CD4-positive, alpha-beta T cell treated with Interleukin-6 for 4 hours (primary cell): ENCODE results near the gene SPINT1.
"Not testable (repeated sequence)": the region's sequence is repeated elsewhere in the genome, so short reads cannot be mapped to it uniquely, and the experiment has no call there.

Source experiments
- DNase-seq: peaks from one replicate; pipeline ENCODE4 v3.0.0-alpha.2; 2020; ENCODE audit warnings: mixed read lengths

Gene SPINT1

DNA sequence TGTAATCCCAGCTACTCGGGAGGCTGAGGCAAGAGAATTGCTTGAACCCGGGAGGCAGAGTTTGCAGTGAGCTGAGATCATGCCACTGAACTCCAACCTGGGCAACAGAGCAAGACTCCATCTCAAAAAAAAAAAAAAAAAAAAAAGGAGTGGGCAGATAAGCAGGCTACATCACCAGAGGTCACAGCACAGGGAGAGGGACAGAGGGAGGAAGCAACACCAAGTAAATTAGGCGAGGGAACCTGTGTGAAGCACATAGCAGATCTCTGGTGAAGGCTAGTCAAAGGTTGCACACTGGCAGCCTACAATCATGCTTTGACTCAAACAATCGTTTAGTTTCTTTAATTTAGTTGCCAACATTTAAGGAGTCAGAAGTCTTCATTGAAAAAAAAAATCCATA, 17.3 kb downstream of the SPINT1 start:
- DNase-seq: not testable (repeated sequence)

DNA sequence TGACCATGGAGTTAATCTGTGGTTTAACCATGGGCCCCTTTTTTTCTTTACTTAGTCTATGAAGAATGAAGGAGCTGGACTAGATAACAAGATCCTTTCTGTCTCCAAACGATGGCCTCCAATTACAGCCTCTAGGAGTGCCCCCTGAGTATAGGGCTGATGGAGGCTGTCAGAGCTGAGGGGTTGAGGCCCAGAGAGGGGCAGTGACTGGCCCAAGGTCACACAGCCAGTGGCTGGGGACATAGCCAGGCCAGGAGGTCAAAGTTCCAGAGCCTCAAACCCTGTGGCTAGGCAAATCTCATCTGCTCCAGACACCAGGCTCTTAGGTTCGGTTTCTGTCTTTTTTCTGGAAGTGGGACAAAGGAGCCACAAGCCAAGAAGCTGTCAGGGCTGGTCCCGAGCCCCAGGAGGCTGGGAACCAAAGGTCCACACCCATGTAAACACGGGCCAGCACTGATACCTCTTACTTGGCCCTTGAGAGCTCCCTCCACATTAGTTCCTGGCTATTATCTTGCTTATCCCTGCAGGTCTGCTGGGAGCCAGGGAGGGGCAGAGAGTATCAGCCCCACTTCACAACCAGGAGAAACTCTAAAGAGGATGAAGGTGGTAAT, 19.9 kb downstream of the SPINT1 start:
- DNase-seq: no peak

DNA sequence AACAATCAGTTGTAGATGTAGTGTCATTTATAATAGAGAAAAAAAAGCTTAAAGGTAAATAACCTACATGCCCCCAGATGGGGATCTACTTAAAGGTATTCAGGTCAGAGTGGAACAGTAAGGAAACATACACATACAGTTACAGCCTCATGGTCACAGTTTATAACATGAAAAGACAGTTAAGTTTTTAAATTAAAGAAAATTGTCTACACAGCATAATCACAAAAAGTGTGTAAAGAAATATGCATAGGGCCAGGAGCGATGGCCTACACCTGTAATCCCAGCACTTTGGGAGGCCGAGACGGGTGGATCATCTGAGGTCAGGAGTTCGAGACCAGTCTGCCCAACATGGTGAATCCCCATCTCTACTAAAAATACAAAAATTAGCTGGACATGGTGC, 23.4 kb downstream of the SPINT1 start:
- DNase-seq: no peak

DNA sequence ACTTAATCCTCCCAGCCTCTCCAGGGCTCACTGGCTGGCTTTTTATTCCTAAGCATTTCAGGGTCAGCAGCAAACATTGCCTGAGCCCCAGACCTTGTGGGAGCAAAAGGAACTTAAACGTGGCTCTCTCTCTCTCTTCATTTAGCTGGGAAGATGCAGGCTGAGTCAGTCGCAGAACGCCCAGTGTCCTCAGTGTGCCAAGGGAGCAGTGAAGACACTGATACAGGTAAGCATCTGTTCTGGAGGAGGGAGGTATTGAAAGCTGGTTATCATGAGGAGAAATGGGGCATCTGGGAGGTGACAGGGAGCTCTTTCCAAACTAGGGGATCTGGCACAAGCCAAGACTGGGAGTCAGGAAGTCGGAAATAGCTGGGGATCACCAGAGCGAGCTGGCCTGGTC, 25.8 kb downstream of the SPINT1 start:
- no peak for DNase-seq

DNA sequence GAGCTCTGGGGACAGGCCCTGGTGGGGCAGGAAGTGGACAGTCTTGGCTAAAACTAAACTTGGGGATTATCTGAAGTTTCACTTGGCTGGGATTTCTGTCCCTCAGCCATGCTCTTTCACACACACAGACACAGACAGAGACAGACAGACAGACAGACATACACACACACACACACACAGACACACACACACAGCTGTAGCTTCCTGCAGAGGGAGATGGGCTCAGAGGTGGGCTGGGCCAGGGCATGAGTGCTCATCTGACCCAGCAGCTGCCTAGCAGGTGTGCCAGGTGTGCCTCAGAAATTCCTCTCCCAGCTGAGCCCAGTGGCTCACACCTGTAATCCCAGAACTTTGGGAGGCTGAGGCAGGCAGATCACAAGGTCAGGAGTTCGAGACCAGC, 26.9 kb downstream of the SPINT1 start:
- DNase-seq: no peak

DNA sequence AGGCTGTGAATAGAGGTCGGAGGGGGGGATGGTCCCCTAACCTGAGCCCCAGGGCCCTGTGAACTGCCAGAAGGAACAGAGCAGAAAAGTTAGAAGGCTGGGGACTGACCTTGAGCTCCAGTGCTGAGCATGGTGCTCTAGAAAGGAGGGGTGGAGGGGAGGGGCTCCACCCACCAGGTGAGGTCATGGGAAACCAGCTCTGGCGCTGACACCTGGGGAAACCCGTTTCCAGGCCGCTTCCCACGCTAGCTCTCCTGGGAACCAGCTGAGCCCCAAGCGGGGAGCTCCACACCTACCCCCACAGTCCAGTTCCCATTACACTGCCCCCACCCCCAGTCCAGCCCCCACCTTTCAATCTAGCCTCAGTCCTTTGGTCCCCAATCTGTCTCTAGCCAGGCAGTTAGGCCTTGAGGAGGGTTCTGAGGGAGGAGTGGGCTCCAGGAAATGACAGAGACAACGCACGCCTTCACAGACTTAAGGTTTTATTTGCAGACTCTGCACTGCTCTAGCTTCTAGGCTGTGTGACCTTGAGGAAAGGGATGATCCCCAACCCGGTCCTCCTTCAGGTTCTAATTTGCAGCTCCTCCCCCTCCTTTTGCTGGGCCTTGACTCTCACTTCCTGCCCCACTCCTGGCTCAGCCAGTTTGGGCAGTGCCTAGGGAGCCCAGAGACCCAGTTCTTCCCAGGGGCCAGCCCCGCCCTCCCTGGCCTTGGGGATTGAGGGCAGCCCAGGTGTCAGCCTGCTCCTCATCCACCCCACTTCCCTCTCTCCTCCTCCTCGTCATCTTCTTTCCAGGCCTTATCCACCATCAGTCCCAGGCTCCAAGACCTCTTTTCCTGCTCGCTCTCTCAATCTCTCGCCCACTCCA, 28.1 kb downstream of the SPINT1 start:
- no peak for DNase-seq

DNA sequence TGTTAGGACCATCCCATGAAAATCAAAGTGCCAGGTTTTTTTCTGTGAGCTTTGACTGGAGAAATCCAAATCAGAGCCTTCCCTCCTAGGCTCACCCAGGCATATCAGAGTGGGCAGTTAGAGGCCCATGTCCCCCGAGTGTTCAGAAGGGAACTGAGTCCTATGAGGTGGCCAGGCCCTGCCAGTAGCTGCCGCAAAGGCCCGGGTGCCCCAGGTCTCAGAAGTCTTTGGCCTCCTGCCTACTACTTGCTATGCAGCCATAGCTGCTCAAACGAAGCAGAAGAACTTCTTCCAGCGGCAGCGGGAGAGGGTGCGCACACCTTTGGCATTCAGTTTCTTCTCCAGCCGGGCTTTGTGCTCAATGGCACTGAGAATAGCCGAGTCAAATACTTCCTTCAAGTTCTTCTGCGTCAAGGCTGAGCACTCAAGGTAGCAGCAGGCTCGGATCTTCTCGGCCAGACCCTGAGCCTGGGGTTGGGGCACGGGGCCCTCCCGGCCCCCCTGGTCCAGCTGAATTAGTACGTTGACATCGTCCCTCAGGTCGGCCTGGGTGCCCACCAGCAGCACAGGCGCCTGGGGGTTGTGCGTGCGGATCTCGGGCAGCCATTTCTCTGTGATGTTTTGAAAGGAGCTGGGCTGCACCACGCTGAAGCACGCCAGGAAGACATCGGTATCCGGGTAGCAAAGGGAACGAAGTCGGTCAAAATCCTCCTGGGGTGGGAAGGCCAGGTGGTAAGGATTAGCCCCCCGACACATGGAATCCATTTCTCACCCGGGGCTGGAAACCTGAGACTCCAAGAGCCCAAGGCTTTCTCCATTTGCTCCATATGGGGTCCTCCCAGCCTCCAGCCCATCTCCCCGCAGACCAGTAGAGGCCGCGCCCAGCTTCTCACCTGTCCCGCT, 29.2 kb downstream of the SPINT1 start:
- DNase-seq: no peak

DNA sequence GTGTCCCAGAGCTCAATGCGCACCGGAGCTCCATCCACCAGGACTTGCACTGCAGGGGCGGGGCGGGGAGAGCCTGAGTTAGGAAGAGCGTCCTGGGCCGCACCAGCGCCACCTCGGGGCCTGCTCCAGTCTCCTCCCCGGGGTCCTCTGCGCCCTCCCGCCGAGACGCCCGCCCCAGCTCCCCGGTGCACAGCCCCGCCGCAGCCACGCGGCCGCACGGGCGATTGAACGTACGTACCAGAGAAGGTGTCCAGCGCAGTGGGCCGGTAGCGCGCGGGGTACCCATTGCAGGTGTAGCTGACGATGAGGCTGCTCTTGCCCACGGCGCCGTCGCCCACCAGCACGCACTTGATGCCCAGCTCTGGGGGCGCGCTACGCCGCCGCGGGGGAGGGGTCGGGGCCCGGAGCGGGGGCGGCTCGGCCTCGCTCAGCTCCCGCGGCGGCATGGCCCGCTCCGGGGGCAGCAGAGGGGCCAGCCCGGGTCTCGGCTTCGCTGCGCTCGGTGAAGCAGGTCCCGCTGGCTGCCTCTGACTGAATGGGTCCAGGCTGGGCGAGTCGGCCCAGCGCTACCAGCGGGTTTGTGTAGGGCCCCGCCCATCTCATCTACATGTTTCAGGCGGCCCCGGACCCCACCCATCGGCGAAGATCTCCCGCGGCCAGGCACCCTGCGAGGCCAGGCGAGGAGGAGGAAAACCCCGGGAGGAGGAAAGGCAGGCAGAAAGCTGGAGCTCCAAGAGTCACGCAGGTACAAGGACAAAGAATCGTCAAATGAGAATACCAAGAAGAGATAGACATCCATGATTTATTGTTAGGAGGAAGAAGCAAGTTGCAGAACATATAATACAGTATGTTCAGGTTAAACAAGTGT, 30.1 kb downstream of the SPINT1 start, which contains the start of gene RHOV:
Gene RHOV (minus strand): TSS at position 541 of the 868 bp plus-strand sequence. CDS start 95 bp downstream, at position 446.
- DNase-seq: peak; percentile 67

DNA sequence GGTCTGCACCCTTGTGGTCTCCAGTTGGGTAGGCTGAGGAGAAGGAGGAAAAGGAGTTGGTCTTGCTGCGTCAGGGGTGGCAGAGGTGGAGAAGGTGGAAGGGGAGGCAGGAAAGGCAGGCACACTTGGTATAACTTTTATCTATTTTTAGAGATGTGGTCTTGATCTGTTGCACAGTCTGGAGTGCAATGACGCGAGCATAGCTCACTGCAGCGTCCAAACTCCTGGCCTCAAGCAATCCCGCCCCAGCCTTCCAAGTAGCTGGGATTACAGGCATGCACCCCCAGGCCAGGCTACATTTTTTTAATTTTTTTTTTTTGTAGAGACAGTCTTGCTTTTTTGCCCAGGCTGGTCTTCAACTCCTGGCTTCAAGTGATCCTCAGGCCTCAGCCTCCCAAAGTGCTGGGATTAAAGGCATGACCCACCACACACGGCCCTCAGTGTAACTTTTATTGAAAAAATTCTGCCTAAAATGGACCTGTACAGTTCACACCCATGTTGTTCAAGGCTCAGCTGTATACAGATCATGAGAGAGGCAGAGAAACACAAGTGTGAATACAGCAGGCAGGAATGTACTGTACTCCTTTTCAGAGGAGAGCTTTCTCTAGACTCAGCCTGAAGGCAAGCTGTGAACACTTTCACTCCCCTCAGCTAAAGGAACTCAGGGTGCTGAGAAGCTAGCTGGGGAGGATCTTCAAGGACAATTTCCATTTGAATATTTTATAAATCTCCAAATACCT, 32.3 kb downstream of the SPINT1 start:
- DNase-seq: no peak

DNA sequence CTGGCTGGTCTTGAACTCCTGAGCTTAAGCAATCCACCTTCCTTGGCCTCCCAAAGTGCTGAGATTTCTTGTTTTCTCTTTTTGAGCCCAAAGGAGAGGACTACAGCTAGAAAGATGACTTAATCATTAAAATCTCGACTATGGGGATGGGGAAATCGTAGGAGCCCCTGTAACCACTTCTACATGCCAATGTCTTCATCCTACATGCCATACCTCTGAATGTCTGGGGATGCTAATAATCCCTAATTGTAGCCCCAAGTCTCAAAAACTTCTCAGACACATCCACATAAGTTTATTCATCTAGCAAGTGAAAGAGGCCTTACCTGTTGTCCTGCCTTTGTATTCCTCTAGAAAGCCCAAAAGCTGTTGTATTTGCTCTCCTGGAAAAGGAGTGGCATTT, 33.8 kb downstream of the SPINT1 start:
- no peak for DNase-seq

DNA sequence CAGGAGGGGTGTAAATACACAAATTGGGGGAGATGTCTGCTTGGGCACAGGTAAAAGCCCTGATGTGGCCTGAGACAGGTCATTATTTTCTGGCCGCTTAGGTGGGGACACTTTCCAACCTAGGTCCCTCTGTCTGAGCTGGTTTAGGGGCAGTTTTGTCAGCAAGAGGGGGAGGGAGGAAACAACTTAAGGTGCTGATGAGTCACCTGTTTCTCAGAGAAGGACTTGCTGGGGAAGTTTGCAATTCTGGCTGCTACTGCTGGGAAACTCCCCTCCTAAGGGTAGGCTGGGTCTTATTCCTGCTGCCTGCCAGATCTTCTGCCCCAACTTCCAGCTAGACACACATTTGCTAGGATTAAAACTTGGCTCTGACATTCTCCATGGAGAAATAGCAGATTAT, 34.9 kb downstream of the SPINT1 start:
- no peak for DNase-seq

DNA sequence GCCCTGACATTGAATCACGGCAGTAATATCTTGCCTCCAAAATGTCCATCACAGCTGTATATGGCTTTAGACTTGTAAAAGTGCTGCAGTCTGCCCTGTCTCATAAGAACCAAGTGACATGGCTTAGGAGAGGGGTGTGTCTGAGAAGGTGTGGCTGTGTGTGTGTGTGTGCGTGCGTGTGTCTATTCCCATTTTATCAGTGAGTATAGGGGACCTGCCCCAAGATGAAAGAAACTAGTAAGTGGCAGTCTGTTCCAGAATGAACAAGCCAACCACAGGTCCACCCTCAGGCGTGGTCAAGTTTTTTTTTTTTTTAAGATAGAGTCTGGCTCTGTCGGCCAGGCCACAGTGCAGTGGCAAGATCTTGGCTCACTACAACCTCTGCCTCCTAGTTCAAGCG, 35.8 kb downstream of the SPINT1 start:
- no peak for DNase-seq

DNA sequence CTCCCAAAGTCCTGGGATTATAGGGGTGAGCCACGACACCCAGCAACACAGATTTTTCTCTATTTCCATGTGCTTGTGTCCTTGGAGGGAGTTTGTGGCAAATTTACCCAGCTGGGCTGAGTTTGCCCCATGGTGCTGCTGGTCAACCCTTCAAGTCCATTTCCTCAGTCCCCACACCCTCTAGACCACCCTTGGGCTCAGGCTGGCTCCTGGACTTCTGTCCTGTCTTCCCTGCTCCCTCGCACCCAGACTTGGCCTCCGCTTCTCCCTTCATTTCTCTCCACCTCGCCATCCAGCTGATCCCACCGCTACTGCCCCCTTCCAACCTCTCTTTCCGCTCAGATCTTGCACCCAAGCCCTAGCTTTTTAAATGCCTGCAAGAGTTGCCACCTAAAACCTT, 37.5 kb downstream of the SPINT1 start:
- no peak for DNase-seq

DNA sequence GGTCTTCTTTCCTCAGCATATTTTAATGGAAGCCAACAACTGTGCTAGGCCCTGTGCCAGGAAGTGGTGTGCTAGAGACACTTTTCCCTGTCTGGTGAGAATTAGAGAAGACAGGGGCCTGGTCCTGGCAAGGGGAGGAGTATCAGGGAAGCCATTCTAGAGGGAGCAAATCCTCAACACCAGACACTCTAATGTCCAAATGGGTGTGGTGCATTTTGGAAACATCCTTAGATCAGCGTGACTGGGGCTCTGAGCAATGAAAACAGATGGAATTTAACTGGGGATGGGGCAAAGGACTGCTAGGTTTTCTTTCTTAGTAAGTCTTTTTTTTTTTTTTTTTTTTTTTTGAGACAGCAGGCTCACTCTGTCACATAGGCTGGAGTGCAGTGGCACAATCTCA, 42.7 kb downstream of the SPINT1 start:
- DNase-seq: no peak

DNA sequence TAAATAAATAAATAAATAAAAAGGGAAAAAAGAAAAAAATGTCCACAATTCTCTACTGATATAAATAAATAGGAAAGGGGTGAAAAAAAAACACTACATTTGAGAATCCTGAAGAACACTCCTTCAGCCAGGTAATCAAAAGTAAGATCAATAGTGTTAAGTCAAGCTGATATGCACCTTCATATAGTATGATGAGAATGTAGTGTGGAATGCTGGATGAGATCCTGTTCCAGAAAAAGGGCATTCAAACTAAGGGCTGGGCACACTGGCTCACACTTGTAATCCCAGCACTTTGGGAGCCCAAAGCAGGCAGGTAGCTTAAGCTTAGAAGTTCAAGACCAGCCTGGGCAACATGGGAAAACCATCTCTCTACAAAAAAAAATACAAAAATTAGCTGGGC, 45.3 kb downstream of the SPINT1 start:
- no peak for DNase-seq

DNA sequence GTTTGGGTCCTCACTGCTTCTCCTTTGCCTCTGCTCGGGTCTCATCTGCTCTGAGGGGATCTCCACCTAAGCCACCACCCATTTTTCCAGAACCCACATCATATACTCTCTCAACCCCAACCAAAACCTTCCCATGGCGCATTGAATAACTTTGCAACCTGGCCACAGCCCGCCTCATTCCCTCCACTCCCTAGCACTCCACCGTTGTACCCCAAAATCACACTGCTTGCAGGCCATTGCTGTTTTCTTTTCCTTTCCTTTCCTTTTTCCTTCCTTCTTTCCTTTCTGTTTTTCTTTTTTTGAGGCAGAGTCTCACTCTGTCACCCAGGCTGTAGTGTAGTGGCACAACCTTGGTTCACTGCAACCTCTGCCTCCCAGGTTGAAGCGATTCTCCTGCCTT, 47.3 kb downstream of the SPINT1 start:
- no peak for DNase-seq

DNA sequence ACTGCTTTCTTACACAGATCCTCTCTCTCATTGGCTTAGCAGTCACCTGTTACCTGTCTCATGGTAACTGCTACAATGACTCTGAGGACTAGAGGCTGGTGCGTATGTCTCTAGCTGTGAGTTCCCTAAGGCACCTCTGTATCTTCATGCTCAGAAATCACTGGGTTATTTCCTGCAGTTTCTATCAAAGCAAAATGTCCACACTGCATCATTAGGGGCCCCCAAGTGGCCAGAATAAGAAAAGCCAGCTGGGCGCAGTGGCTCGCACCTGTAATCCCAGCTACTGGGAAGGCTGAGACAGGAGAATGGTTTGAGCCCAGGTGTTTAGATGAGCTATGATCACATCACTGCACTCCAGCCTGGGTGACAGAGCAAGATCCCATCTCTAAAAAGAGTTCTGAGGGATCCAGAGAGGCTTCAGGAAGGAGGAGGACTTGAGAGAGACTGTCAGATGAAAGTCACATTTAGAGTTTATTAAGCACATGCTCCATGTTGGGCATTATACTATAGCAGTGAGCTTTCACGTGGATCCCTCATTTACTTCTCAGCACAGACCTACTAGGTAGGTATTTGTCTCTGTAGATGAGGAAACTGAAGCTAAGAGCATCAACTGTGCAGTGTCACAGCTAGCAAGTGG, 48.1 kb downstream of the SPINT1 start:
- peak; percentile 40 for DNase-seq

DNA sequence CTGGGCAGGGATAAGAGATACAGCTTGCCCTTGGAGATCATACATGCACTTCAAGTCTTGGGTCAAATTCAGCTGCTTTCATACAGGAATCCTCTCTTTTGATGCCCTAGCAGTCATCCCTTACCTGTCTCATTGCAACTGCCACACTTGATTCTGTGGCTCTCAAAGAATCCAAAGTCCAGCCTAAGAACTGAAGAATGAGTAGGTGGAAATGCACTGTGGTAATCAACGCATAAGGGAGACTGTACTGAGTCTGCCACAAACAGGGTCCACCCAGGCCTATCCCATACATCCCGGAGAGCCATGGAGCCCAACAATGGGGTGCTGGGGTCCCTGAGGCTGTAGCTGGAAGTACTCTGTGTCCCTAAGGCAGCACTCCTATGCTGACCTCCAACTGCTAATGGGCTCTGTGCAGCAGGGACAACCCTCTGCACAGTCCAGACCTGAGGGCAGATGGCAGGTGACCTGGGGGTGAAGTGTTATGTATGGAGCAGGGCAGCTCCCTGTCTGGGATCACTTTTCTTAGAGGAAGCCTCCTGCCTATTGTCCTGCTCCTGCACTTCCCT, 48.7 kb downstream of the SPINT1 start:
- DNase-seq: no peak

DNA sequence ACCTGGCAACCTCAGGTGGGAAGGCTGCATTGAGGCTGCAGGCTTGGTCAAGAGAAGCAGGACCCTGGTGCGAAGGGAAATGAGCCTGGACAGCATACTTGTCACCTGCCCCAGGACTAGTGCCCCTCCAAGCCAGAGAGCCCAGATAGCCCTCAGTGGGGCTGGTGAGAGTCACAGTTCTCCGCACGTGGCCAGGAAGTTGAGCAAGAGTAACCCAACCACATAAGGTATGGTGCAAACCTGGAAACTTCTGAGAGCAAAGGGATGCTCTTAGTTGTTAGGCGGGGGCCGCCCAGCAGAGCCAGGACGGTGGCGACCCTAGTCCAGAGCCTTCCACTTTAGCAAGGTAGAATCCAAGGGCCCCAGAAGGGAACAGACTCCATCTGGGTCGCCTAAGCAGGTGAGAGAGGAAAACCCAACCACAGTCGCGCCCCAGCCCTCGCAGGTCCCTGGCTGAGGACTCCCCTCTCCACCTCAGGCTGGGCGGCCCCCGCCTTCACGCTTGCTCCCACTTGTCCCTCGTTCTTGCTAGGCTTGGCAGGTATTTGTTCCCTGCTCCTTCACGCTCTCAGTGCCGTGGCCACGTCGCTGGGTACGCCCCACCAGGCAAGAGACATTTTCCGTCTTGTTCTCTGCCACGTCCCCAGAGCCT, 49.3 kb downstream of the SPINT1 start:
- no peak for DNase-seq
